Activated T-helper 17 cell treated with anti-CD3 and anti-CD28 coated beads, Interleukin-2, amount 50 U/mL, for 72 hours (primary cell): ENCODE measurements around the gene FAM200B. TPM values are rescaled to one million over a fixed set of nuclear protein-coding genes. Genes with fewer than 3 reads are reported as not detected.

Experiments used
- ATAC-seq: fragments of 150-1000 bp; cut with Tn5 transposase; replicated peaks from 2 replicates; pipeline ENCODE4 v1.10.0; 2021; ENCODE audit warnings: mild to moderate bottlenecking, moderate library complexity
- H3K27ac Mint-ChIP-seq: one replicate; pipeline ENCODE4 v1.8.0; 2022; ENCODE audit warnings: mixed read lengths
- H3K27me3 Mint-ChIP-seq: one replicate; pipeline ENCODE4 v1.8.0; 2022; ENCODE audit warnings: mixed read lengths
- H3K36me3 Mint-ChIP-seq: one replicate; pipeline ENCODE4 v1.8.0; 2022; ENCODE audit warnings: low read depth, mild to moderate bottlenecking, mixed read lengths
- H3K4me1 Mint-ChIP-seq: one replicate; pipeline ENCODE4 v1.8.0; 2022; ENCODE audit warnings: mixed read lengths
- H3K4me3 Mint-ChIP-seq: one replicate; pipeline ENCODE4 v1.8.0; 2022; ENCODE audit warnings: mild to moderate bottlenecking, mixed read lengths
- H3K9me3 Mint-ChIP-seq: one replicate; pipeline ENCODE4 v1.8.0; 2022; ENCODE audit warnings: mixed read lengths
- total RNA-seq, 2 donors: library from RNA; stranded (reverse); gene quantifications; one replicate each; pipeline ENCODE4 v1.2.3, GENCODE V29; 2022

FAM200B gene
- total RNA-seq, 2 donors from 2014 or later, result 9.2 to 10.3 TPM

DNA sequence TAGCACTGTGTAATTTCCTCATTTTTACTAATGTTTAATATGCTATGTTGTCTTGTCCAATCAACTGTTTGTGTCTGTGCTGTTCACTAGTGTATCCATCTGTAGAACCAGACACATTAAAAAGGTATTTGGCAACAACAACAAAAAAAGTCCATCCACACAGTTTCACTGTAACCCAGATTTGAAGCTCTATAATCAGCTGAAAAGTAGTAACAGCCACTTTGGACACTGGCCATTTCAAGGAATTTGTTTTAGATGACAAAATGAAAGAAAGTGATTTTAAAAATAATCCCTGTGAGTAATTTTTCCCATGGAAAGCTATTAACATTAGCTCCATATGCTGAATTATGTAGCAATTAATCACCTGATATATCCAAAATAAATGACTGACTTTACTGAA lies 24.3 kb upstream of the FAM200B start:
- Mint-ChIP-seq H3K27me3 (no peaks in the 10 kb centered on the region), H3K27ac (no peak overlapping the region), H3K9me3 (no peaks in the 10 kb centered on the region), H3K4me3 (peak overlapping the region; percentile 16), H3K4me1 (peaks cover 20% of the 10 kb centered on the region), H3K36me3 (peaks cover 5% of the 10 kb centered on the region)
- no peak for ATAC-seq

DNA sequence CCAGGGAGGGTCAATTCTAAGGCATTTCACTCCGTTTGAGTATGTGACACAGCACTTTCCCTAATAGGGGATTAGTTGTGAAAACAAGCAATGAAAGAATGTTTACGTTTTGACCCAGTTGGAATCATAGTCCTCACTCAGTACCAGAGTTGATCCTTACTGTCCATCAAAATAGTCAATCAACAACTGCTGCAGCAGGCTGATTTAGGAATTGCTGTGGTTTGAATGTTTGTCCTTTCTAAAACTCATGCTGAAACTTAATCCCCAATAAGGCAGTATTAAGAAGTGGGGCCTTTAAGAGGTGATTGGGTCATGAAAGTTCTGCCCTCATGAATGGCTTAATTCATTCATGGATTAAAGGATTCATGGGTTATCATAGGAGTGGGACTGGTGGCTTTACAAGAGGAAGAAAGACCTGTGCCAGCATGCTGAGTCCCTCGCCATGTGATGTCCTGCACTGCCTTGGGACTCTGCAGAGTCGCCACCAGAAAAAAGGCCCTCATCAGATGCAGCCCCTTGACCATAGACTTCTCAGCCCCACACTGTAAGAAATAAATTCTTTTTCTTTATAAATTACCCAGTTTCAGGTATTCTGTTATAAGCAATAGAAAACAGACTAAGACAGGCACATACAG lies 23.4 kb upstream of the FAM200B start:
- Mint-ChIP-seq H3K27ac (no peak overlapping the region), H3K27me3 (no peaks in the 10 kb centered on the region), H3K9me3 (no peaks in the 10 kb centered on the region), H3K36me3 (peaks cover 5% of the 10 kb centered on the region), H3K4me1 (peaks cover 20% of the 10 kb centered on the region), H3K4me3 (no peak overlapping the region)
- ATAC-seq, result no peak

DNA sequence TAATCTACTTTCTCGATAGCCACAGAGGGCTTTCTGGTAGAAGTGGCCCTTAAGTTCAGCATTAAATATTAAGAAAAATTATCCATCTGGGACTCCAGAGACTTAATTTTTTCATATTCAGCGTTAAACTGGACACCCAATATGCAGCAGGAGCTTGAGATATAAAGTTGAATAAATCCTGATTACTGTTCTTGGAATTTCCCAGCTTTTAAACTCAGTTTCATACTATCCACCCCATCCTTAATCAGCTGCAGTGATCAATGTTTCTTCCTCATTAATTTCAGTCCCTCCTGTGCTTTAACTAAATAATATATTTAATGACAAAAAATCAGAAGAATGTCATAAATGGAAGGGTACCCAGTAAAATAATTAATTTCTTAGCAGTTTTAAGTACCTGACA lies 22.8 kb upstream of the FAM200B start:
- no peak overlapping the region for H3K27ac Mint-ChIP-seq
- H3K4me3 Mint-ChIP-seq, result no peak overlapping the region
- no peaks in the 10 kb centered on the region for H3K27me3 Mint-ChIP-seq
- H3K4me1 Mint-ChIP-seq, result peaks cover 14% of the 10 kb centered on the region
- ATAC-seq, result no peak
- H3K36me3 Mint-ChIP-seq, result peaks cover 5% of the 10 kb centered on the region
- no peaks in the 10 kb centered on the region for H3K9me3 Mint-ChIP-seq

DNA sequence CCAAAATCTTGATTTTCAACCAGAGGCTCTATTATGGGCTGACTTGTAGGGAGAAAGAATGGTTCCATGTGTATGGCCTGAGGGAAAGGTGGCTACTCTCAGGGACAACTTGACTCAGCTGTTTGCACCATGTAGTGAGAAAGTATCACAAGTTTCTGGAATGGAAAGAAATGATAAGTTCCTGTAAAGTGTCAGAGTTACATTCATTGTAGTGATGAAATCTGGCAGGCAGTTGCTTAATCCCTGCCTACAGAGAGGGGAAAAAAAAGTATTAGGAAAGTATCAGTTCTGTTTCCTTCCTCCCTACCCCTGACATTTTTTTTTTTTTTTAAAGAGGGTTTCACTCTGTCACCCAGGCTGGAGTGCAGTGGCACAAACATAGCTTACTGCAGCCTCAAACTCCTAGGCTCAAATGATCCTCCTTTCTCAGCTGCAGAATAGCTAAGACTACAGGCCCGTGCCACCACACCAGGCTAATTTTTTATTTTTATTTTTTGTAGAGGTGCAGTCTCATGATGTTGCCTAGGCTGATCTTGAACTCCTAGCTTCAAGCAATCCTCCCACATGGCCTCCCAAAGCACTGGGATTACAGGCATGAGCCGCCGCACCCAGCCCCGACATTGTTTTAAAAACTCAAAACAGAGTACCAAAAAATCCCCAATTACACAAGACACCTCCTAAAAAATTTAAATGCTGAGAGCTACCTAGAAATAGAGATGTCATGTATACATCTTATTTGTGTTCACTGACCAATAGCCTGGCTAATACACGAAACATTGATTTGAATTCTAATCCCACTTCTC lies 21.7 kb upstream of the FAM200B start:
- Mint-ChIP-seq H3K27me3 (no peaks in the 10 kb centered on the region), H3K36me3 (no peaks in the 10 kb centered on the region), H3K4me1 (peaks cover 9% of the 10 kb centered on the region), H3K4me3 (no peak overlapping the region), H3K27ac (no peak overlapping the region), H3K9me3 (no peaks in the 10 kb centered on the region)
- peak; percentile 20 for ATAC-seq

DNA sequence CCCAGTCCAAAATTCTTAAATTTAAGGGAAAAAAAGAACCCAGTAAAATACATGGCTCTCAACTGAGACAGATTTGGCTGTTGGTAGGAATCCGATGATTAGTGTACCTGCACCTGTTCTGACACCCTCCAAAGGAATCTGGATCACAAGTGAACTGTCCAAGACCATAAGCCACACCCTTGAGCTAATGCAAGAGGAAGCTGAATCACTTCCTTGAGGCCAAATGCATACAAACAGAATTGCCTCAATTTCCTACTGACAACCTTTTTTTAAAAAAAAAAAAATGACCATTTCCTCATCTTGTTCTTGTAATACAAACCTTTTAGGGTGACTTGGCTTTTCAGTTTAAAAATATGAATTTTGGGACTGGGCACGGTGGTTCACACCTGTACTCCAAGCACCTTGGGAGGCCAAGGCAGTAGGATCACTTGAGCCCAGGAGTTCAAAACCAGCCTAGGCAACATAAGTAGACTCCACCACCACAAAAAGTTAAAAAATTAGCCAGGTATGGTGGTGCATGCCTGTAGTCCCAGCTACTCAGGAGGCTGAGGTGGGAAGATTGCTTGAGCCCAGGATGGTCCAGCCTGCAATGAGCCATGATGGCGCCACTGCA lies 15.8 kb upstream of the FAM200B start:
- Mint-ChIP-seq H3K9me3 (no peaks in the 10 kb centered on the region), H3K4me1 (peaks cover 5% of the 10 kb centered on the region), H3K27ac (no peak overlapping the region), H3K4me3 (no peak overlapping the region), H3K27me3 (no peaks in the 10 kb centered on the region), H3K36me3 (no peaks in the 10 kb centered on the region)
- no peak for ATAC-seq

DNA sequence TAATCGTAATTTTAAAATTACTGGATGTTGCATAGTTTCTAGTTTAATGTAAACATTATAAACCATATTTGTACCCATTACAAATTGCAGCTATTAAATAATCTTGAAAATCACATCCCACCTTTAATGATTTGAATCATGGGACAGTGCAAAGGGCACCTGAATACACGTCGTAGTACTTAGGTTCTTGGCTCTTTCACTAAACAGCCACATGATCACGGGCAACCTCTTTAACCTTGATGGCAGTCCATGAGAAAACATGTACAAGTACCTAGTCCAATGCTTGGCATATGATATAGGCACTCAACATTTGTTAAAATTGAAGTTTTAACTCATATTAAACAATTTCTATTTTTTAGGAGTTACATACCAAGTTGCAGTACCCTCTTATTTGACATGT lies 14.6 kb upstream of the FAM200B start:
- no peaks in the 10 kb centered on the region for H3K9me3 Mint-ChIP-seq
- peaks cover 5% of the 10 kb centered on the region for H3K4me1 Mint-ChIP-seq
- no peaks in the 10 kb centered on the region for H3K27me3 Mint-ChIP-seq
- no peaks in the 10 kb centered on the region for H3K36me3 Mint-ChIP-seq
- H3K4me3 Mint-ChIP-seq, result no peak overlapping the region
- ATAC-seq, result no peak
- H3K27ac Mint-ChIP-seq, result no peak overlapping the region

DNA sequence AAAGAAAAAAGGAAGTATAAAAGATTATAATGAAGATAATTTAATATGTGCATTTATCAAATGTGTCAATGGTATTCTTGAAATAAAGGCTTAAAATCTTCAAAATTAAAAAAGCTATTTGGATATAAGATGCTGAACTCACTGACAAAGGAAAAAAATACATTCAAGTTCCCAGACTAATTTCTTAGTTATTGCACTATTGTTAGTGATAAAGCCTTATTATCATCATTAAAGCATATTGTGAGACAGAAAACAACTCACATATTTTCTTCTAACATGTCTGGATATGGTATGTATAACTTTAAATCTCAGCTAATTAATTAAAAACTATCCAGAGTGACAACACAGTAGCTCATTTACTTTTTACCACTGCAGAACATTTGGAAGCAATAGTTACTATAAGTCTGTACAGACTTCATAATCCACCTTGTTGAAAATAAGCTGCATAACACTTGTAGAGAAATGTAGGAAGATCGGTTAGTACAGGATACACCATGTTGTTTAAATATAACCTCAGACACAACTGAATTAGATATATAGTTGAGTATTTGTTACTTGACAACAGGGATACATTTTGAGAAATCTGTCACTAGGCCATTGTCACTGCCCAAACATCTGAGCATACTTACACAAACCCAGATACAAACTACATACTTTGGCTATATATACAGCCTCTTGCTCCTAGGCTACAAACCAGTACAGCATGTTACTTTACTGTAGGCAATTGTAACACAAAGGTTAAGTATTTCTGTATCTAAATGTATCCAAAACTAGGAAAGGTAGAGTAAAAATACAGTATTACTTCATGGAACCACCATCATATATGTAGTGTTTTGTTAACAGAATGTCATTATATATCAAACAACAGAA lies 12.8 kb upstream of the FAM200B start:
- Mint-ChIP-seq H3K36me3 (no peaks in the 10 kb centered on the region), H3K4me1 (peaks cover 5% of the 10 kb centered on the region), H3K9me3 (no peaks in the 10 kb centered on the region), H3K27ac (no peak overlapping the region), H3K27me3 (no peaks in the 10 kb centered on the region), H3K4me3 (no peak overlapping the region)
- ATAC-seq, result no peak

DNA sequence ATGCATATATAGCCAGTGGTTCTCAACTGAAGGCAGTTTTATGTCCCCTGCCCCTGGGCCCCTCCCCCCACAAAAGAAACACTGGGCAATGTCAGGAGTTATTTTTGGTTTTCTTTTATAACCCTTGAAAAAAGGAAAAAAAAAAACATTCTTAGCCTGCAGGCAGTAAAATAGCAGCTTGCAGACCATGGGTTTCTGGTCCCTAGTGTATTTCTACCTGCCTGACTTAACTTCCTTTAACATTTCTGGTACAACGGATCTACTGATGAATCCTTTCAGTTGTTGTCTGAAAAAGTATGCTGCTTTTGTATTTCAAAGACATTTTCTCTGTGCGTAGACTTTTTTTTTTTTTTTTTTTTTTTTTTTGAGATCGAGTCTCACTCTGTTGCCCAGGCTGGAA lies 11.1 kb upstream of the FAM200B start:
- no peaks in the 10 kb centered on the region for H3K27me3 Mint-ChIP-seq
- peaks cover 5% of the 10 kb centered on the region for H3K4me1 Mint-ChIP-seq
- ATAC-seq, result no peak
- H3K9me3 Mint-ChIP-seq, result no peaks in the 10 kb centered on the region
- H3K4me3 Mint-ChIP-seq, result no peak overlapping the region
- no peak overlapping the region for H3K27ac Mint-ChIP-seq
- no peaks in the 10 kb centered on the region for H3K36me3 Mint-ChIP-seq

DNA sequence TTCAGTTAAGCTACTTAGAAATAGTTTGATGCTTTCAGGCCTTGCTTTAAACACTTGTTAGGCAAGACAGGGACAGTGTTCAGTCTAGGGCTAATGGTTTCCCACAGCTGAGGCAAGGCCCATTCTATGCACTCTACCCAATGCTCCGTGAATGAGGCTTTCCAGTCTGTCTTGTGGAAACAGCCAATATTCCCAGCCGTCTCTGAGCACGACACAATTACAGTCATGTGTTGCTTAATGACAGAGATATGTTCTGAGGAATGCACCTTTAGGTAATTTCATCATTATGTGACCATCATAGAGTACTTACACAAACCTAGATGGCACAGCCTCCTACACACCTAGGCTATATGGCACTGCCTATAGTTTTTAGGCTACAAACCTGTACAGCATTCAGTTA lies 9.5 kb upstream of the FAM200B start:
- Mint-ChIP-seq H3K27ac (no peak overlapping the region), H3K4me3 (no peak overlapping the region), H3K27me3 (no peaks in the 10 kb centered on the region), H3K36me3 (no peaks in the 10 kb centered on the region), H3K4me1 (no peaks in the 10 kb centered on the region), H3K9me3 (no peaks in the 10 kb centered on the region)
- ATAC-seq, result no peak

DNA sequence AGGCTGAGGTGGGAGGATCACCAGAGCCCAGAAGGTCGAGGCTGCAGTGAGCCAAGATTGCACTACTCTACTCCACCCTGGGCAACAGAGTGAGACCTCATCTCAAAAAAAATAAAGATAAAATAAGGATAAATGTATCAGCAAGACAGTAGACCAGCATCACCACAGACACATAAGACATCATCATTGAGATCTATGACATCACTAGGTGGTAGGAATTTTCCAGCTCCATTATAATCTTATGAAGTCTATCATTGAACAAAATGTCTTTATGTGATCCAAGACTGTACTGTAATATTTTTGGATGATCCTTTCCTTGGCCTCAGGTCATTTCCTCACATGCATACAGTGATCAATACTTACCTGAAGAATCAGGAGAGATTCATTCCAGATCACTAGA lies 8.3 kb upstream of the FAM200B start:
- no peaks in the 10 kb centered on the region for H3K4me1 Mint-ChIP-seq
- no peaks in the 10 kb centered on the region for H3K36me3 Mint-ChIP-seq
- no peak overlapping the region for H3K27ac Mint-ChIP-seq
- no peaks in the 10 kb centered on the region for H3K27me3 Mint-ChIP-seq
- no peaks in the 10 kb centered on the region for H3K9me3 Mint-ChIP-seq
- ATAC-seq, result no peak
- H3K4me3 Mint-ChIP-seq, result no peak overlapping the region

DNA sequence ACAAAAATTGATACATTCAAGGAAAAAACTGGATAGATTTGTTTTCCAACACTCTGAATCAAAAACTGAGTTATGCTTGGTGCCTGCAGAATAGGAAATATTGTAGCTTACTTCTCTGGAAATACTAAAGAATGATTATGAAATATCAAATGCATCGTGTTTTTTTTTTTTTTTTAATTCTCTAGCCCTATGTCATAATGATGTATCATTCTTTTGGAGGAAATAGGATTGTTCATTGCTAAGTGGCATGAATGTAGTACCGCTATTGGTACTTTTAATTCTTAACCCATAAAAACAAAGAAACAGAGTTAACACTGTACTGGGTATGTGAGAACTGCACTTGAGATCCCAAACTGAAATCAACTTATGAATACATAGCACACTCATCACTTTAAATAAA lies 7.6 kb upstream of the FAM200B start:
- H3K27ac Mint-ChIP-seq, result no peak overlapping the region
- no peak overlapping the region for H3K4me3 Mint-ChIP-seq
- ATAC-seq, result no peak
- no peaks in the 10 kb centered on the region for H3K4me1 Mint-ChIP-seq
- H3K9me3 Mint-ChIP-seq, result no peaks in the 10 kb centered on the region
- H3K36me3 Mint-ChIP-seq, result no peaks in the 10 kb centered on the region
- no peaks in the 10 kb centered on the region for H3K27me3 Mint-ChIP-seq

DNA sequence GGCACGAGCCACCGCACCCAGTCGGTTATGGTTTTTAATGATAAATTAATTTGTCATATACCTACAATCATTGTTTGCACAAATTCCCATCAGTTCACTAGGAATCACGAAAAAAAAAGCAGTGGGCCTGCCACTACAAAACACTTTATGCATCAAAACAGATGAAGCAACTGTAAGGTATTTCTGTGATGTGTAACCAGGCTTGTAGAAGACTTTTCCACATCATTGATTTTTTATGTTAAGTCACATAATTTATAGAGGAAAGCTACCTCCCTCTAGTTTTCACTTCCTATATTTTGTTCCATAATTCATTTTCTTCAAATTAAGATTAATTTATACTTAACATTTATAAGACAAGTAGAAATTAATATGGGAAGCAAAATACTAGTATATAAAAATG lies 6.7 kb upstream of the FAM200B start:
- Mint-ChIP-seq H3K27ac (no peak overlapping the region), H3K4me1 (peaks cover 4% of the 10 kb centered on the region), H3K9me3 (no peaks in the 10 kb centered on the region), H3K36me3 (peaks cover 5% of the 10 kb centered on the region), H3K4me3 (no peak overlapping the region), H3K27me3 (no peaks in the 10 kb centered on the region)
- ATAC-seq, result no peak

DNA sequence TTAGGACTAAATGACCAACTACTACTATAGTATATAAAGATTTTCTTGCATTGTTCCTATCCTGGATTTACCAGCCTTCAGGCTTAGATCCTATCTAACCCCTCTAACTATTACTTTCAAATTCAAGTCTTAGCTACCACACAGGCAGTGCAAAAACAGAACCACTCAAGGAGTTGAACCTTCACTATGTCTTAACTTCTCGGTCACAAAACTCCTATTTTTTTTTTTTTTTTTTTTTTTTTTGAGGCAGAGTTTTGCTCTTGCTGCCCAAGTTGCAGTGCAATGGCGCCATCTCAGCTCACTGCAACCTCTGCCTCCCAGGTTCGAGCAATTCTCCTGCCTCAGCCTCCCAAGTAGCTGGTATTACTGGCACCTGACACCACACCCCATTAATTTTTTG lies 6.3 kb upstream of the FAM200B start:
- peaks cover 7% of the 10 kb centered on the region for H3K4me1 Mint-ChIP-seq
- peaks cover 9% of the 10 kb centered on the region for H3K36me3 Mint-ChIP-seq
- no peak for ATAC-seq
- no peak overlapping the region for H3K27ac Mint-ChIP-seq
- H3K9me3 Mint-ChIP-seq, result no peaks in the 10 kb centered on the region
- H3K4me3 Mint-ChIP-seq, result no peak overlapping the region
- H3K27me3 Mint-ChIP-seq, result no peaks in the 10 kb centered on the region

DNA sequence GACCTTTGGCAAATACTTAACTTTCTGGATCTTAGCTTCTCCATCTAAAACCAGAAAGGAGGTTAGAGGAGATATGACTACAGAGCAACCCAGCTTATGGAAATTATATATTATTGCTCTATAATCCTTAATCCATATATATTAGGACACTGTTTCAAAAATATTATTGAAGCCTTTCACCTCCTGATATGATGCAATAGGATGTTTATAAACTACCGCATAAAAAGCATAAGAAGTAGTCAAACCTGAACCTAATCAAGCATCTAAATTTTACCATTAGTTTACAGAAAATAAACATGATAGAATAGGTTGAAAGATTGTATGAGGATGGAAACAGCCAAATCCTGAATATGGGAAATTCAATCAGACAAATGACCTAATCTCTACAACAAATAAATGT lies 5.6 kb upstream of the FAM200B start:
- Mint-ChIP-seq H3K36me3 (peaks cover 9% of the 10 kb centered on the region), H3K27ac (no peak overlapping the region), H3K27me3 (no peaks in the 10 kb centered on the region), H3K4me3 (no peak overlapping the region), H3K9me3 (no peaks in the 10 kb centered on the region), H3K4me1 (peaks cover 7% of the 10 kb centered on the region)
- ATAC-seq, result no peak
